H1 (cell line): ENCODE results near the gene UBL4B. TPM values are rescaled to one million over a fixed set of nuclear protein-coding genes. Genes with fewer than 3 reads are reported as not detected.

Experiments
- CTCF ChIA-PET: fragments of 300-600 bp; sonication (Branson Sonifier 250); formaldehyde crosslinking; loops from one replicate; lab custom pipeline; 2021; ENCODE audit not compliant: partially characterized antibody; lab: Charles Lee
- POLR2A ChIA-PET: fragments of 300-600 bp; sonication (Branson Sonifier 250); formaldehyde crosslinking; loops from one replicate; lab custom pipeline; 2021; ENCODE audit warnings: inconsistent platforms; ENCODE audit not compliant: partially characterized antibody; lab: Charles Lee
- DNase-seq, 2 experiments: peaks; one replicate each; pipeline versions ENCODE4 v3.0.0 to v3.0.0-alpha.2; 2010 to 2022; ENCODE audit warnings: low spot score in 2 of 2, low read depth in 1 of 2, mixed read lengths in 1 of 2
- FAIRE-seq: peaks from 2 replicates; lab custom pipeline; 2011; peaks lifted over from hg19 to GRCh38; lab: Jason Lieb, UNC
- H2AFZ ChIP-seq: 2 replicates; pipeline ENCODE4 v1.8.1; 2012; ENCODE audit warnings: low read length, inconsistent platforms
- H2AK5ac ChIP-seq: 2 replicates; pipeline ENCODE4 v1.6.1; 2013; ENCODE audit warnings: low read depth, low read length
- H2BK120ac ChIP-seq: replicated peaks from 2 replicates; pipeline ENCODE3; 2013; ENCODE audit warnings: low read depth, low read length, inconsistent platforms
- H2BK12ac ChIP-seq: 2 replicates; pipeline ENCODE4 v1.6.1; 2013; ENCODE audit warnings: low read depth, low read length
- H2BK15ac ChIP-seq: 2 replicates; pipeline ENCODE4 v1.6.1; 2013; ENCODE audit warnings: low read length
- H2BK20ac ChIP-seq: 2 replicates; pipeline ENCODE4 v1.6.1; 2013; ENCODE audit warnings: low read length
- H2BK5ac ChIP-seq: 2 replicates; pipeline ENCODE4 v1.6.1; 2013; ENCODE audit warnings: low read depth, low read length
- H3K14ac ChIP-seq: 2 replicates; pipeline ENCODE4 v1.6.1; 2013; ENCODE audit warnings: inconsistent platforms; ENCODE audit not compliant: insufficient read length
- H3K18ac ChIP-seq: 2 replicates; pipeline ENCODE4 v1.6.1; 2013; ENCODE audit warnings: low read length; ENCODE audit errors: extremely low read depth
- H3K23ac ChIP-seq: 2 replicates; pipeline ENCODE4 v1.6.1; 2013; ENCODE audit warnings: inconsistent platforms; ENCODE audit not compliant: insufficient read length
- H3K23me2 ChIP-seq: 2 replicates; pipeline ENCODE4 v1.6.1; 2013; ENCODE audit warnings: low read depth, low read length
- H3K27ac ChIP-seq: 2 replicates; pipeline ENCODE4 v1.6.1; 2011; ENCODE audit warnings: low read depth, low read length, inconsistent platforms
- H3K27me3 ChIP-seq, 4 experiments: replicated peaks in 1 of 4; 1 replicate in 1 of 4; 2 replicates in 3 of 4; pipeline versions ENCODE4 v1.6.1 to v1.8.1; 2011 to 2013; ENCODE audit warnings: low read length in 3 of 4, mild to moderate bottlenecking in 3 of 4, inconsistent platforms in 2 of 4, mixed read lengths in 2 of 4, moderate library complexity in 1 of 4; ENCODE audit not compliant: control insufficient read depth in 3 of 4, insufficient read depth in 3 of 4; ENCODE audit errors: extremely low read depth in 1 of 4
- H3K36me3 ChIP-seq, 4 experiments: 2 replicates each; pipeline versions ENCODE4 v1.6.1 to v1.8.1; 2011 to 2013; ENCODE audit warnings: mild to moderate bottlenecking in 4 of 4, low read length in 3 of 4, moderate library complexity in 2 of 4, control low read depth in 1 of 4, inconsistent platforms in 1 of 4; ENCODE audit not compliant: insufficient read depth in 4 of 4, control insufficient read depth in 2 of 4
- H3K4ac ChIP-seq: replicated peaks from 2 replicates; pipeline ENCODE3; 2013; ENCODE audit warnings: low read length, low read depth, mixed read lengths, inconsistent platforms; ENCODE audit not compliant: insufficient read length
- H3K4me1 ChIP-seq, 4 experiments: replicated peaks in 1 of 4; 1 replicate in 1 of 4; 2 replicates in 3 of 4; pipeline versions ENCODE4 v1.6.1 to v1.8.1; 2011 to 2013; ENCODE audit warnings: low read length in 3 of 4, inconsistent platforms in 2 of 4, mixed read lengths in 1 of 4; ENCODE audit not compliant: insufficient read depth in 4 of 4, control insufficient read depth in 3 of 4
- H3K4me2 ChIP-seq, 2 experiments: 2 replicates each; pipeline versions ENCODE4 v1.6.1 to v1.8.1; 2011 to 2013; ENCODE audit warnings: low read depth in 2 of 2, low read length in 2 of 2, control low read depth in 1 of 2, inconsistent platforms in 1 of 2, mild to moderate bottlenecking in 1 of 2; ENCODE audit not compliant: insufficient read depth in 1 of 2
- H3K4me3 ChIP-seq, 4 experiments: fragments of 200-600, 300-600 bp in 1 of 4; sonication (generic), shearing (Covaris generic), sonication (Bioruptor Twin) in 1 of 4; 2 replicates each; pipeline versions ENCODE4 v1.5.1 to v1.8.1; 2011 to 2016; ENCODE audit warnings: low read length in 4 of 4, low read depth in 3 of 4, control low read depth in 2 of 4, inconsistent platforms in 2 of 4, mild to moderate bottlenecking in 2 of 4, mixed read lengths in 1 of 4, moderate library complexity in 1 of 4; ENCODE audit not compliant: insufficient read depth in 2 of 4; ENCODE audit errors: extremely low read depth in 1 of 4
- H3K56ac ChIP-seq: replicated peaks from 2 replicates; pipeline ENCODE3; 2013; ENCODE audit warnings: low read depth, mild to moderate bottlenecking, mixed read lengths, low read length, inconsistent platforms; ENCODE audit not compliant: insufficient read length
- H3K79me1 ChIP-seq: 2 replicates; pipeline ENCODE4 v1.6.1; 2013; ENCODE audit warnings: low read depth, low read length, control low read depth
- H3K79me2 ChIP-seq, 2 experiments: 2 replicates each; pipeline versions ENCODE4 v1.6.1 to v1.8.1; 2012 to 2013; ENCODE audit warnings: low read length in 2 of 2, mild to moderate bottlenecking in 2 of 2, inconsistent platforms in 1 of 2; ENCODE audit not compliant: insufficient read depth in 2 of 2, control insufficient read depth in 1 of 2
- H3K9ac ChIP-seq, 4 experiments: replicated peaks in 1 of 4; 1 replicate in 1 of 4; 2 replicates in 3 of 4; pipeline versions ENCODE4 v1.6.1 to v1.8.1; 2011 to 2013; ENCODE audit warnings: low read depth in 3 of 4, low read length in 3 of 4, control low read depth in 2 of 4, mild to moderate bottlenecking in 2 of 4, moderate library complexity in 2 of 4, inconsistent platforms in 1 of 4; ENCODE audit errors: extremely low read depth in 1 of 4
- H3K9me3 ChIP-seq, 2 experiments: 2 replicates each; pipeline versions ENCODE4 v1.6.1 to v1.8.1; 2012 to 2013; ENCODE audit warnings: mild to moderate bottlenecking in 2 of 2, moderate library complexity in 2 of 2, control low read depth in 1 of 2, inconsistent platforms in 1 of 2, low read depth in 1 of 2, low read length in 1 of 2, mixed read lengths in 1 of 2; ENCODE audit not compliant: insufficient read depth in 2 of 2
- H4K20me1 ChIP-seq, 2 experiments: replicated peaks in 1 of 2; 2 replicates each; pipeline versions ENCODE3 to v1.8.1; 2011 to 2013; ENCODE audit warnings: inconsistent platforms in 2 of 2, low read length in 2 of 2, mild to moderate bottlenecking in 1 of 2; ENCODE audit not compliant: insufficient read depth in 2 of 2, control insufficient read depth in 1 of 2
- H4K5ac ChIP-seq: 2 replicates; pipeline ENCODE4 v1.6.1; 2013; ENCODE audit warnings: low read length, low read depth, mixed read lengths, inconsistent platforms; ENCODE audit not compliant: insufficient read length
- H4K8ac ChIP-seq: 2 replicates; pipeline ENCODE4 v1.8.0; 2013; ENCODE audit warnings: mild to moderate bottlenecking, moderate library complexity, low read length, inconsistent platforms; ENCODE audit not compliant: insufficient read depth; ENCODE audit errors: extremely low read depth
- H4K91ac ChIP-seq: replicated peaks from 2 replicates; pipeline ENCODE3; 2013; ENCODE audit warnings: low read length, mixed read lengths, inconsistent platforms; ENCODE audit not compliant: insufficient read length
- CBX8 ChIP-seq: fragments of 300-800, 300-1000 bp; sonication (generic); IDR thresholded peaks from 2 replicates; pipeline ENCODE4 v1.7.1; 2016; ENCODE audit warnings: low read depth, low read length, borderline replicate concordance
- CTBP2 ChIP-seq: IDR thresholded peaks from 2 replicates; pipeline ENCODE4 v1.7.0; 2011; ENCODE audit warnings: borderline replicate concordance, mild to moderate bottlenecking, moderate library complexity, mixed read lengths, low read length; ENCODE audit not compliant: insufficient read depth, insufficient read length
- FOSL1 ChIP-seq: IDR thresholded peaks from 2 replicates; pipeline ENCODE4 v1.6.1; 2011; ENCODE audit warnings: mild to moderate bottlenecking, low read depth, low read length, moderate library complexity; ENCODE audit not compliant: insufficient read depth
- JUN ChIP-seq: IDR thresholded peaks from 2 replicates; pipeline ENCODE4 v1.6.1; 2011; ENCODE audit warnings: low read depth, mild to moderate bottlenecking, improper control_type of control experiment, low read length
- RAD21 ChIP-seq, 2 experiments: IDR thresholded peaks in 1 of 2; conservative IDR thresholded peaks in 1 of 2; 2 replicates each; pipeline ENCODE4 v1.6.1; 2011; ENCODE audit warnings: low read depth in 2 of 2, low read length in 2 of 2, improper control_type of control experiment in 1 of 2, inconsistent platforms in 1 of 2, mild to moderate bottlenecking in 1 of 2, moderate library complexity in 1 of 2
- SUZ12 ChIP-seq: fragments of 200-600 bp; sonication (generic); IDR thresholded peaks from 2 replicates; pipeline ENCODE4 v1.6.1; 2012; ENCODE audit warnings: mild to moderate bottlenecking, inconsistent platforms, low read length, moderate library complexity, mixed read lengths
- WGBS, 2 experiments: shearing (Covaris generic) in 1 of 2; methylation state at CpG; one replicate each; pipeline versions ENCODE4 v1.1.6 to v1.1.7; 2013 to 2015; ENCODE audit warnings: low lambda C conversion rate in 2 of 2, mixed read lengths in 2 of 2, inconsistent platforms in 1 of 2, low coverage in 1 of 2, missing lambda C conversion rate in 1 of 2; ENCODE audit not compliant: insufficient replicate concordance in 2 of 2, insufficient coverage in 1 of 2, insufficient read length in 1 of 2; ENCODE audit errors: extremely low coverage in 1 of 2, missing lambda C conversion rate in 1 of 2; 5-methylcytosine and 5-hydroxymethylcytosine counted together
- polyA plus RNA-seq, 7 experiments: library from polyadenylated mRNA; depleted of rRNA in 3 of 7; stranded (reverse) in 5 of 7; unstranded in 2 of 7; fragments of >200 nt in 5 of 7; fragments of 200-250 nt in 2 of 7; gene quantifications; 1 replicate in 5 of 7; 2 replicates in 1 of 7; 4 replicates in 1 of 7; pipeline versions ENCODE4 v1.2.1 to v1.2.3, GENCODE V29; 2011 to 2013; ENCODE audit warnings: missing spikeins in 2 of 7, mixed read lengths in 2 of 7
- total RNA-seq: library from RNA; stranded (reverse); fragmentation: NEBNext Ultra II Directional; extraction: Animal tissue kit (Norgen Biotek cat#: 25700); gene quantifications from 2 replicates; pipeline ENCODE4 v1.2.1, GENCODE V29; 2021

UBL4B gene
- total and polyA plus RNA-seq, 2 of the 8 experiments (the other 6 are each of a cell fraction or from before 2014, with no cell fraction given) = 0.11 TPM; not detected in 1

- no peak for FAIRE-seq
Measured at GRCh38 chr1:110130989-110131388, 18.7 kb downstream of the UBL4B start.

More at GRCh38 chr1:110130989-110131388, 18.7 kb downstream of the UBL4B start:
- H2AFZ ChIP-seq = no peak overlapping the region
- ChIA-PET CTCF (interaction anchor here (0.7 to 1.7 kb wide), 14 partner anchors 13 to 78 kb away, joined by 3 to 9 read pairs (median 4); no protein-coding TSS in a partner anchor), POLR2A (interaction anchor here (0.7 kb wide), 1 partner anchor 74 kb away, joined by 3 read pairs; no protein-coding TSS in a partner anchor)
- no peak overlapping the region for H4K5ac ChIP-seq
- no peak overlapping the region for H3K23ac ChIP-seq
- DNase-seq = no peak
- 0 out of 2 replicates have a peak overlapping the region, but pooled peaks have one; percentile 31 for H2BK15ac ChIP-seq
- no peak overlapping the region for H3K4ac ChIP-seq
- peak overlapping the region; percentile 51; the same call in 1 of the 2 replicates for H2BK12ac ChIP-seq
- H4K91ac ChIP-seq = peak overlapping the region; percentile 45
- no peak overlapping the region for H3K9ac ChIP-seq
- H4K8ac ChIP-seq = no peak overlapping the region
- H3K14ac ChIP-seq = no peak overlapping the region
- no peaks in the 10 kb centered on the region for H3K79me1 ChIP-seq
- H2BK120ac ChIP-seq = no peak overlapping the region
- H3K4me1 ChIP-seq = peaks cover 0 to 15% (median 11%) of the 10 kb centered on the region in 4 experiments; a peak in 6 of 7 replicates
- 74% methylated on average over 7 of the region's 7 CpGs; no CpG with 5 or more reads in 1 of the 2 experiments for WGBS, 2 experiments
- no peak overlapping the region; a peak in 1 of 8 replicates for H3K4me3 ChIP-seq
- H4K20me1 ChIP-seq = no peaks in the 10 kb centered on the region
- H3K56ac ChIP-seq = no peak overlapping the region
- H3K4me2 ChIP-seq = peak overlapping the region; percentile 15 to 62
- no peak overlapping the region for H2BK20ac ChIP-seq
- H3K27ac ChIP-seq = no peak overlapping the region
- no peaks in the 10 kb centered on the region for H3K9me3 ChIP-seq
- H3K23me2 ChIP-seq = no peaks in the 10 kb centered on the region
- no peak overlapping the region for H2BK5ac ChIP-seq
- H3K27me3 ChIP-seq = peaks cover 2 to 12% (median 9%) of the 10 kb centered on the region in 4 experiments; a peak in 5 of 7 replicates
- no peaks in the 10 kb centered on the region for H3K36me3 ChIP-seq
- H2AK5ac ChIP-seq = no peak overlapping the region
- H3K79me2 ChIP-seq = no peaks in the 10 kb centered on the region
- no peak for TF ChIP-seq FOSL1
- no peak for TF ChIP-seq CBX8
- TF ChIP-seq SUZ12 = no peak
- TF ChIP-seq JUN = no peak
- no peak for TF ChIP-seq CTBP2
- TF ChIP-seq RAD21 (IDR thresholded peaks at IDR 0.05 in 1 of 2, conservative IDR thresholded peaks at IDR 0.05 in 1 of 2; ENCODE audit: low read depth in 2 of 2, low read length in 2 of 2) = no peak
- H3K18ac ChIP-seq = no peak overlapping the region
